Measurements from ENCODE around the gene UPP1. TPM values are rescaled to one million over a fixed set of nuclear protein-coding genes. Genes with fewer than 3 reads are reported as not detected.
"Not testable (repeated sequence)": the region's sequence is repeated elsewhere in the genome, so short reads cannot be mapped to it uniquely, and the experiment has no call there.

Gene UPP1
- 10 to 100 TPM in 2 of 4 donors, 1 to 10 TPM in 2; 1.2 to 15.9 (median 11.3) TPM for polyA plus RNA-seq (ENCODE audit: insufficient read length in 4 of 4)

DNA sequence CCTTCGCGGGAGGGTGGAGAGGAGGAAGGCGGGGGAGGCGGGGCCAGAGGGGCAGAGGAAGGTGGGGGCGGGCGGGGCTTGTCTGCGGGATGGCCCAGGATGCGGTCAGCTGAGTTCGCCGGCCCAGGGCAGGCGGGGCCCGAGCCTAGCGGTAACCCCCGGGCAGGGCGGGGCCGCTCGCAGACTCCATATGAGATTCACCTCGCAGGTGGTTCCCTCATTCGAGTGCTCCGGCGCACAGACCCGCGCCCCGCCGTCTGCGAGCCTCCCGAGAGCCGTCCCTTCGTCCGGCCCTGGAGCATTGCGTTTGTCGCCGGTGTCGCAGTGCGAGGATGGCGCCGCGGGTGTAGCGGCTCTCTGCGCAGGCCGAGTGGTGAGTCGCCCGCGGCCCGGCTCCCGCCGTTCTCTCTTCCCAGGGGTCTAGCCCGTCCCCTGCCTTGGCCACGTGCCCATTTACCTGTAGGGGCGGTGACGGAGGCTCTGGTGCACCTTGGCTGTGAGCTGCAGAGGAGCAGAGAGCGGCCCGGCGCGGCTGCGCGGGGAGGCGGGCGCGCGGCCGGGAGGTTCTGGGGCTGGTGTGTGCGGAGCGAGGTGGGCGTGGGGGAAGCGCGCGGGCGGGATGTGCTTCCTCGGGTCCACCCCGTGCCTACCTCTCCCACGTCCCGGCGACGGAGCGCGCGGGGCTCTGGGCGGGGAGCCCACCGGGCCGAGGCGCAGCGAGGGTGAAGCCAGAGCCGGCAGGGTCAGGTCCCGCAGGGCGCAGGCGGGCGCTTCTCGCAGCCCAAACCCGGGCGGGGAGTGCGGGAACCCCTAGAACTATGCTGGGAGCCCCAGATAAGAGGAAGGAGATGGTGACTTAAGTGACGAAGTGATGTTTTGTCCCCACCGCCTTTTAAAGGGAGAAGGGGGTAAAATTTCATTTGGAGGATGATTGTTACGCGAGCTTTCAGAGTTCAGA, at the start of gene UPP1:
TSS of gene UPP1 (plus strand) at position 220 of the 958 bp plus-strand sequence. CDS start 5,519 bp downstream, outside the sequence.
- peak in 2 of 4 donors; percentile 36 to 46 for DNase-seq (ENCODE audit: low read depth in 4 of 4, low spot score in 3 of 4)

DNA sequence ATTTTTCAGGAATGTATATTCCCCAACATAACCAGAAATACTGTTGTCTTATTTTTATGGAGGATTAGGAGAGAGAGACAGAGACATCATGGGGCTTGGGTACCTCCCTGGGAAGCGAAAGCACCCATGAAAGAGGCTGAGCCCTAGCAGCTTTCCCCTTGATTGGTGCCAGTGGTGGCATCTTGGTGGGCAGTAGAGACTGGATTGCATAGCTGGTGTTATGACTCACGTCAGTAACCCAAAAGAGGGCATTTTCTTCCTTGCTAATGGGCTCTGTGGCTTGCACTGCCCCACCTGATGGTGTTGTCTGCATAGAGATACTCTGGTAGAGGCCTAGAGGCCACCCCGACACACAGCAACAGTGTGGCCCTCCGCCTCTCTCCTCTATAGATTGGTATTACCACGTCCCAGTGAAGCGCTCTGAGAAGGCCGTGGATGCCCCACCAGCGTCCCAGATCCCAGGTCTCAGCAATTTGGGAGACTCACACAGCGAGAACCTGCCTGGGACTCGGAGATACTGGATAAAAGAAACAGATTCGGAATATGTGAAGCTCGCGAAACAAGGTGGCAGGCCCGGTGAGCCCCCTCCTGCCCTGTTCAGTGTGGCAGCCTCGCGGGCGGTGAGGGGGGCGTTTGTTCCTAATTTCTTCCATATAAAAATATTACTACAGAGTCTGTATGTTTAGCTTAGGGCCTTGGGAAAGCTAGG, 48.0 kb upstream of the UPP1 start:
- no peak for DNase-seq (ENCODE audit: low read depth in 4 of 4, low spot score in 3 of 4)

DNA sequence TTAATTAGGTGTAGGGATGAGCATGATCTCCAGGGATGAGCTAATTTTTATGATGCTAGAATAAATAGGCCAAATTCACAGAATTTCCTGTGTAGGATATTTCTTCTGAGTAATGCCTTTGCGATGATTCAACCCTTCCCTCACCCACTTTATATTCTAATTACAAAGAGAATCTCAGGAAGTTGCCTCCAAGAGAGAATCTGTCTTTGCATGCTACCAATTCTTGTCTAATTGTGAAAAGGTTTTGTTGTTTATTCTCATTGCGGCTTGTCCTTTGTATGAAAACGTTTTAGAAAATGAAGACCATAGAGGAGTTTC, 47.5 kb upstream of the UPP1 start:
- DNase-seq (ENCODE audit: low read depth in 4 of 4, low spot score in 3 of 4): no peak

DNA sequence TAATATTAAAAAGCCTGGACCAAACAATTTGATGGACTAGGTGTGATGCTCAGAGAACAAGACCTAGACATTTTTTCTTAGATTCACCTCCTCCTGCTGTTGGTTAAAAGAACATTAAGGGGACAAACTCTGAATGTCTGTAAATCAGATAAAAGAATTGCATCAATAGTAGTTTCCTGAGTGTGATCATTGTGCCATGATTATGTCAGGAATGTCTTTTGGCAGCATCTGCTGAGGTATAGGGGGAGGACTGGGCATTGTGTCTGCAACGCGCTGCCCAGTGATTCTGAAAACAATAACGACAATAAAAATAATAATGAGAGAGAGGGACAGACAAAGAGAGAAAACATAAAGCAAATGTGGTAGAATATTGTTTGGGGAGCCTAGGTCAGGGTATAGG, 46.8 kb upstream of the UPP1 start:
- DNase-seq (ENCODE audit: low read depth in 4 of 4, low spot score in 3 of 4): no peak

DNA sequence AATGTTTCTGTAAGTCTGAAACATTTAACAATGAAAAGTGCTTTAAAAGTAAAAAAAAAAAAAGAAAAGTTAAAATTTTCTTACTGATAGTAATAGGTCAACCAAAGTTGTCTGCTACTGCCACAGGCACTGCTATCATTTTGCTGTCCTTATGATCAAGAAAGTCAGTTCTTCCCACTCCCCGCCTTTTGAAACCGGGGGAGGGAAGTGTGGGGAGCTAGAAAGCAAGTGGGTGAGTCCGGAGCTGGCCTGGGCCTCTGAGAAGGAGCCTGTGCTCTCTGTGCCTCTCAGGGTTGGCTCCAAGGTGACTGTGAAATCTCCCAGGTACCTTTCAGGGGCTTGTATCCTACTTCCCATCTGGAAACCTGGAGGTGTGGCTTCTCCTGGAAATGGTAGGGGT, 46.4 kb upstream of the UPP1 start:
- DNase-seq (ENCODE audit: low read depth in 4 of 4, low spot score in 3 of 4): no peak

DNA sequence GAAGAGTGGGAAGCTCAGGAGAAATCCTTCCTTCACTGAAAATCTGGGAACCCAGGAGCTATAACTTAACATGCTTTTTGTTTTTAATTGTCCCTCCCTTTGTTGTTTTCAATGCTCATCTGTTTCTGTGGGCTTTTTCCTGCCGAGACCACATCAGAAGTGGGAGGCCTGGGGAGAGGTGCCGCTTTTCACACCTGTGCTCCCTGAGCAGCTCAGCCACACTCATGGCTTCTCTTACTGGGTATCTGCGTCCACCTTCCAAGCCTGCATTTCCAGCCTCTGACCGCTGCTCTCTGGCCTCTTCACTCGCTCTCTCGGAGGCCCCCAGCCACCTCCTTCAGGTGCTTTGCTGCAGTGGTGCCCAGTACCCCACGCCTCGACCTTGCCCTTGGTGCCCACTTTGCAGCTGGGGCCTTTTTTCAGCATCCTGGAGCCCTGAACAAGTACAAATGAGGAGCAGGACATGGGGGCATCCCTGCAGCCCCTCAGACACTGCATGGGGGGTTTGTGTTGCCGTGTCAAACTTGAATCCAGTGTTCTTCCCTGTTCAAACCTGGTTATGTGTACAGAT, 43.8 kb upstream of the UPP1 start:
- DNase-seq (ENCODE audit: low read depth in 4 of 4, low spot score in 3 of 4): no peak

DNA sequence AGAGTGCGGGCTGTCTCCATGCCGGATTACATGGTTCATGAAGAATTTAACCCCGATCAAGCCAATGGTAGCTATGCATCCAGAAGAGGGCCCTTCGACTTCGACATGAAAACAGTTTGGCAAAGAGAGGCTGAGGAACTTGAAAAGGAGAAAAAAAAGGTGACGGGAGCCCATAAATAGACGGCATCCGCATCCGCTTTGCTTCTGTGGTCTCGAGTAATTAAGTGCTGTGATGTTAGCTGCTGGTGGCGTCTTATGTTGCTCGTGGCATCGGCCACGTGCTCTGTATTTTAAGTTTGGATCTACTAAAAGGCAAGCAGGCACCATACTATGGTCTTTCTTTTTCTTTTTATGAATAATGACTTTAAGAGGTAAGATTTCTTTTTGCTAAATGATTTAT, 42.6 kb upstream of the UPP1 start:
- no peak for DNase-seq (ENCODE audit: low read depth in 4 of 4, low spot score in 3 of 4)

DNA sequence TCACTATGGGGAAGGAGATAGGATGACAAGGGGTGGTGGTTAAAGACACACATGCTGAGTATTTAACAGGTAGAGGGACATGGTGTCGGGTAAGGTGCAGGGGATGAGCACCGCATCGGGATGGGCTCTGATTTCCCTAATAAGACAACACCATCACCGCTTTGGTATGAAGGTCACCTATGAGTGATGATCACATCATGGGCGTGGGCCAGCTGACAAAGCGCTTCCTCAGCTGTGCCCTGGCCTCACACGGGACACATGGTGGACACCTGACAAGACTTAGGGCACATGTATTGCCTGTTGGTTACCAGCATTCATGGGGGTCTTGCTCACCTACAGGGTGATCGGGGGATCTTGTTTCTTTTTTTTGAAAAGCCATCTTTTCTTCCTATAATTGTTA, 41.0 kb upstream of the UPP1 start:
- DNase-seq (ENCODE audit: low read depth in 4 of 4, low spot score in 3 of 4): no peak

DNA sequence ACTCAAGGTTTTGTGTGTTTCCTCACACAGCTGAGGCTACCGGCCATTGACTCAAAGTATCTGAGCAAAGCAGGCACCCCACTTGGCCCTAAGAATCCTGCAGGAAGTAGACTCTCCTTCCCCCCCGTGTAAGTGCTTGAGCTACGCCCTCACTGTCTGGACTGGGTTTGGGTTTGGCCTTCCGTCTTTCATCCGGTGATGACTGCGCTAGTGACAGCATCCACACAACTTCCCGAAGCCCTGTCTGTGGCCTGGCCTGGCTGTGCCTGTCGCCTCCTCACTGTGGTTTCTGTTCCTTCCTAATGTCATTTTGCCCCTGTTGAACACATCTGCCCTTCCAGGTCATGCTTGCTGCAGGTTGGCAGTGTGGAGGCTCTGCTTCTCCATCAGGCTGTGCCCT, 39.2 kb upstream of the UPP1 start:
- no peak for DNase-seq (ENCODE audit: low read depth in 4 of 4, low spot score in 3 of 4)

DNA sequence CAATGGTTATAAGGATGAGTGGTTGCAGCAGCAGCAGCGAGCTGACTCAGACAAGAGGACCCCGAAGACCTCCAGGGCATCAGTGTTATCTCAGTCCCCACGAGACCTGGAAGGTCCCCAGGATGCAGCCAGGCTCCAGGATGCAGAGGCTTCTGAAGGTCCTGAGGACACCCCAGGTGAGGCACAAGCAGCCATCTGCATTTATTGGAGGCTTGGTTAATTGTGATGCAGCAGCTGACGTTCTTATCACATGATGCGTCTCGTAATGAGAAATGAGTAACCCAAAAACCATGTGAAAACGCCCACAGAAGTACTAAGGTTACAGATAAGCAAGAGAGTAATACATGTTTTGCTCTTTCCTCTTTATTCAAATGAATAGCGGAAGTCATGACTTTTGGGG, 36.3 kb upstream of the UPP1 start:
- DNase-seq (ENCODE audit: low read depth in 4 of 4, low spot score in 3 of 4): no peak

DNA sequence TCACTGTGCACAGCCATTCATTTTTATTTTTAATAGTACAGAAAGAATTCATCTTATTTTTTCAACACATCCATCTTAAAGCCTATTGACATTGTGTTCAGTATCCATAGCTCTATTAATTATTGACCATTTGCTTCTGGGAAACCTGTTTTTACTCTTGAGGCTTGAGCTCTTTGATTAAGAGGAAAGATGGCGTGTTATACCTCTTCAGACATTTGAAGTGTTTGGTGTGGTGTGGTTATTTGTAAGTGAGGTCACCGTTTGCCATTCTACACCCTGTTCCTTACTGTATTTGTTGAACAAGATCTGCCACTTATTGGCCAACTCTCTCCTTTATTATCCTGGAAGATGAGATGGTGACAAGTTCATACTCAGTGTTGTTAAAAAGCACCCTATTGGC, 35.3 kb upstream of the UPP1 start:
- no peak for DNase-seq (ENCODE audit: low read depth in 4 of 4, low spot score in 3 of 4)

DNA sequence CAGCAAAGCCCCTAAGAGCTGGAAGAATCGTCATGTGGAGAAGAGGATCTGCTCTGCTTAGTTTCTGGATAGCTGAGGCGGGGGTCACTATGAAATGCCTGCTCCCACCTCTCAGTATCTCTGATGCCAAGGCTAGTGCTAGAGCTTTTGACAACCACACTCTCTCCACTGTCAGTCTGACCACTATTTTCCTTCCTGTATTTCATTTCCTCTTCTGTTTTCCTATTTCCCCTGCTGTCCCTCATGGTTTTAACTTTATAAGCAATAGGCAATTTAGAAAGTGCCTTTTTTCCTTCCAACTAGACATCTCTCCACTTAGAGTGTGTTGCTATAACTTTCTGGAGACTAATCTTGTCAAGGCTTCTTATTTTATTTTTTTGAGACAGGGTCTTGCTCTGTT, 30.1 kb upstream of the UPP1 start:
- no peak for DNase-seq (ENCODE audit: low read depth in 4 of 4, low spot score in 3 of 4)

DNA sequence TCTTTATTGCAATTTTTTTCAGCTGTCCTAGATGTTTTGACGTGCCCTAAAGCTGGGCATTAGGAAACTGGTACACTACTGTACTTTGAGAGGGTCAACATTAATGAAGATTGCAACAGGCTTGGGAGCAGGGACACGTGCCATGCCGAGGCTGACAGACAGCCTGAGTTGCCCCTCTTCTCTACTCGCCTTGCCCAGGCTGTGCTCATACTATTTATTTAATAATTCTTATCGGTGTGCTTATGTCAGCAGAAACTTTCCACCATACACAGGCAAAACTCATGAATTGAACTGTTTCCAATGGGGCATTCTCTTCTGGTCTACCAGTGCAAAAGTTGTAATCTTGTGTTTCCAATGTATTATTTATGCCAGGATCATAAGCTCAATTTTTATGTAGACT, 29.4 kb upstream of the UPP1 start:
- DNase-seq (ENCODE audit: low read depth in 4 of 4, low spot score in 3 of 4): no peak

DNA sequence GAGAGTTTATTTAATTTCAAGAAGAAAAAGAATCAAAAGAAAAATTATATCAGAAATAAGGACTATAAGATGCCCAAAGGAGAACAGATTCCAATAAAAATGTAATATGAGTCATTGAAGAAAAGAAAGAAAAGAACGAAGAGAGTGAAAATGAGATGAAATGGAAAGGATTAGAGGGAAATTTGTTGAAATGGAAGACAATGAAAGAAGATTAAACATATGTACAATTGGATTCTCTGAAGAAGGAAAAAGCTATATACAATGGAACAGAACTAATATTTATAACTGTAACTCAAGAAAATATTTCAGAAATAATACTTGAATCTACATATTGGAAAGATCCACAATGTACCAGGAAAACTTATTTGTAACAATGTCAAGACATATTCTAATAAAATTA, 25.1 kb upstream of the UPP1 start:
- DNase-seq (ENCODE audit: low read depth in 4 of 4, low spot score in 3 of 4): no peak

DNA sequence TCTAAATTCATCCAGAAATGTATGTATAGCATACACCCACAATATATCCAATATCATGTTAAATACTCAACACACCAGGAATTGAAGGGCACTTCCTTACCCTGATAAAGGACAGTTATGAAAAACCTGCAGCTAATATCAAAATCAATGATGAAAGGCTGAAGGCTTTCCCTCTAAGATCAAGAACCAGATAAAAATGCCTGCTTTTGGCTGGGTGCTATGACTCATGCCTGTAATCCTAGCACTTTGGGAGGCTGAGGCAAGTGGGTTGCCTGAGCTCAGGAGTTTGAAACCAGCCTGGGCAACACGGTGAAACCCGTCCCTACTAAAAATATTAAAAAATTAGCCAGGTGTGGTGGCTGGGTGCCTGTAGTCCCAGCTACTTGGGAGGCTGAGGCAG, 21.6 kb upstream of the UPP1 start:
- no peak for DNase-seq (ENCODE audit: low read depth in 4 of 4, low spot score in 3 of 4)

DNA sequence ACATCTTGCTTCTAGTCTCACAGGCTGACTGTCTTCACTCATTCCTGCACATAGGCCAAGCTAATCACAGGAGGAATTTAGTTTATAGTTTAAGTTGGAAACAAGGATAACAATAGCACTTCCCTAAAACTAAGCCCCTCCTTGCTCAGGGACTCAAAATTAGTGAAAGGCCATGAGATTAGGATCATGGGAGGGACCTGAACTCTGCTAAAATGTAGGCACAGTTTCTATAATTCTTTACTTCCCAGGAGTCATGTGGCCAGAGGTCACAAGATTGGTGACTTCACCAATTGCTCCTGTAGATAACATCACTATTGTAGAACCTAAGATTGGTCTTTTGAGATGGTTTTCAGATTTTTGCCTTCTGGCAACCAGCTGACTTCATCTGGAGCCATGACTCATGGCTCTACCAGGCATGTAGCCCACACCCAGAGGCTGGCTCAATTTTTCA, 14.8 kb upstream of the UPP1 start:
- DNase-seq (ENCODE audit: low read depth in 4 of 4, low spot score in 3 of 4): no peak

DNA sequence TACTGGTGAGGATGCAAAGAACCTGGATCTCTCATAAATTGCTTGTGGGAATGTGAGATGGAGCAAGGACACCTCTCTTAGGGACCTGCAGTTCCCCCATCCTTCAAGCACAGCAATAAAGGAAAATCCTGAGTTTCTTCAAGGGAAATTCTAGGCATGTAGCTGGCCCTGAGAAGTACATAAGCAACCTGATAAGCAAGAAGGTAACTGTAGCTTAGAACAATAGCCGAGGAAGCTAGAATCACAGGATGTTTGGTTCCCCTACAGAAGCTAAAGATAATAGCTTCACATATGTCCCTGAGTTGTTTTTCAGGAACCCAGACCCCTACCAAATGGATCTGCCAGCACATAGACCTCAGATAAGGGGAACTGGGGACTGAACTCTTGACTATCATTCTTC, 11.6 kb upstream of the UPP1 start:
- no peak for DNase-seq (ENCODE audit: low read depth in 4 of 4, low spot score in 3 of 4)

DNA sequence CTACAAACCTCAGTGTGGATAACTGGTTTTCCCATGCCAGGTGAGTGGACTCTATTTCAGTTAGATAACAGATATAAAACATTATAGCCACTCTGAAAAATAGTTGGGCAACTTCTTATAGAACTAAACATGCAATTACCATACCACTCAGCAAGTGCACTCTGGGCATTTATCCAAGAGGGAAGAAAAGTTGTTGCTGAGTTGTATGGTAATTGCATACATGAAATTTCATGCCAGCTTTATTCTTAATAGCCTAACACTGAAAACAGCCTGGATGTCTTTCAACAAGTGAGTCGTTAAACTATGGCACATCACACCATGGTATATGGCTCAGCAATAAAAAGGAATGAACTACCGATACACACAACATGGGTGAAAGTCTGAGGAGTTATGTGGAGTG, 10.6 kb upstream of the UPP1 start:
- DNase-seq (ENCODE audit: low read depth in 4 of 4, low spot score in 3 of 4): no peak

DNA sequence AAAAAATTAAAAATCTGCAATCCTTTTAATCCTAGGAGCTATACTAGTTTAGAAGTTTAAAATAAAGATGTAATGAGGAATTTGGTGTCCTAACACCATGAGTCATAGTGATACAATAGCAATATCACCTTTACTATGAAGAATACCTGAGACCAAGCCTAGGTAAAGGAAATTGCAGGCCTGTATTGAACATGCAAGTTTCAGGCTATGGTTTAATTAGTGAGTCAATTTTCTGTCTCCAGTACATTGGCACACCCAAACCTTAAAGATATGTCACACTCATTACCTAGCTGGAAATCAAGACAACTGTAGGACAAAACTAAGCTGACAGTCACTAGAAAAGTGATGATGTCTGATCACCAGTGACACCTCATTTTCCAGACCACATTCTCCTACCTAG, 6.7 kb upstream of the UPP1 start:
- DNase-seq (ENCODE audit: low read depth in 4 of 4, low spot score in 3 of 4): not testable (repeated sequence)

DNA sequence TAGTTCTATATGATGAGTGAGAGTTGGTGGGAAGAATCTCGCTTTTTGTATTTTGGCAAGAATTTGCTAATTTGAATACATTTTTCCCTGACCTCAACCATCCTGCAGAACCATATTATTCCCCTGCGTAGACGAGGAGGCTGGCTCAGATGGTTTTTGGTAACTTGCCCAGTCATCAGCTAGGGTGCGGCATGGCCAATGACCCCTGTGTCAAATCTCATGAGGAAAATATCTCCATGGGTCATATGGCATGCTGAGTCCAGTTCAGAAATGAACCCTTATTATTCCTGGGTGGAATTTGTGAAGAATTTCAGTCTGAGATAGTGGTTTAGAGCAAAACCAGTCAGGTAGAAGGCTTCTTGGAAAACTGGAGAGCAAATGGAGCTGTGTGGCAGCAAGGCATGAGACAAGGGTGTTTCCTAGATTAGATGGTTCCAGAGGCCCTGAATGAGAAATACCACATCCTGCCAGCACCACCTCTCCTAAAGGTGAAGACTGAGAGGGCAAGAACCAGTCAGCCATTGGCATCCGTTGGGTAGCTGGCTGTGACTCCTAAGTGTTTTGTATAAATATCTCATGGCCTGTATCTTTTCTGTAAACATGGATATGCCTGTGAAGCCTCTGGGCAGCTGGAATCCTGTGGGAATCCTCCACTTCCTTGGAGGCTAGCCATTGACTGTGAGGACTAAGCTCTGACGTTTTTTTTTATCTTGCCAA, 5.8 kb upstream of the UPP1 start:
- no peak for DNase-seq (ENCODE audit: low read depth in 4 of 4, low spot score in 3 of 4)

All from left renal pelvis (tissue), 4 donors.